8988T (cell line): ENCODE data around the gene CDCP1.
"Not testable (repeated sequence)": the region's sequence is repeated elsewhere in the genome, so short reads cannot be mapped to it uniquely, and the experiment has no call there.

Experiments
- DNase-seq: peaks from one replicate; pipeline ENCODE4 v3.0.0; 2011

Gene CDCP1

DNA sequence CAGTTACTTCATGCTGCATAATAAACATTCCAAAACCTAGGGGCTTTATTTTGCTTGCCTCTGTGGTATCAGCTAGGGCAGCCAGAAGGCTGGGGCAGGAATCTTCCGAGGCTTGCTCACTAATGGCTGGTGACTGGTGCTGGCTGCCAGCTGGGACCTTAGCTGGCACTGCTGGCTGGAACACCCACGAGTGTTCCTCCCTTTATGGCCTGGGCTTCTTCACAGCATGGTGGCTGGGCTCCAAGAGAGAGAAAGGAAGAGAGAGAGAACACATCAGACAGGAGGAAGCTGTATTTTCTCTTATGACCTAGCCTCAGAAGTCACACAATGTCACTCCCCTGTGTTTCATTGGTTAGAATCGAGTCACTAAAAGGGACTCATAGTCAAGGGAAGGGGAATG lies 23.9 kb upstream of the CDCP1 start:
- DNase-seq: no peak

DNA sequence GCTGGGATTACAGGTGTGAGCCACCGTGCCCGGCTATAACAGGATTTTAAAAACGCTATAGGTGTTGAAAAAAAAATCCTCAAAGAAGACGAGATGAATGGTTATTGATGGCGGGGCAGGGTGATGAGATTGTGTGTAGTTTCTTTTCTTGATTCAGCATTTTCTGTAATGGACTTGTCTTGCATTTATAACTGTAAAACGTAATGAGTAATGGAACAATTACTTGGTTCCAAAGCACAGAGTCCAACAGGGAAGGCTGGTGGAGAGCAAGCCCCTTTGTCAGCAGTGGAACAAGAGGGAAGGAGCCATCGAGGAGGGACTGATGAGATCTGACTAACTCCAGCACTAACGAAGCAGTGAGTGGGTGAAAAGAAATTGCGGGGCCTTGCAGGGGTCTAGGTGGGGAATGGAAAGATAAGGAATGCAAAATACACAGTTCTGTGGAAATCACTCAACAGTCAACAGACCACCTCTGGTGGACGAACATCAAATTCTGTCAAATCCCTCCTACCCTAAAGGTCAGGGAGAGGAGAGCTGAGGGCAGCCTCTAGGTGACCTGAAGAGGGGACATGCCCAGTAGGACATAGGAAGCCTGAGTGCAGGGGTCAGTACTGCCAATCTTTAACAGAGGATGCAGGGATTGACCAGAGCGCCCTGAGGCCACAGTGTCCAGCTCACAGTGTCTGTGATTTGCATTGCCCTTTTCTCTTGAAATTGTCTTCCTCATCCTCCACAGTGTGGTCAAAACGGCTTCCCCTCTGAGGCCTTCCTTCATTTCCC lies 23.1 kb upstream of the CDCP1 start:
- no peak for DNase-seq

DNA sequence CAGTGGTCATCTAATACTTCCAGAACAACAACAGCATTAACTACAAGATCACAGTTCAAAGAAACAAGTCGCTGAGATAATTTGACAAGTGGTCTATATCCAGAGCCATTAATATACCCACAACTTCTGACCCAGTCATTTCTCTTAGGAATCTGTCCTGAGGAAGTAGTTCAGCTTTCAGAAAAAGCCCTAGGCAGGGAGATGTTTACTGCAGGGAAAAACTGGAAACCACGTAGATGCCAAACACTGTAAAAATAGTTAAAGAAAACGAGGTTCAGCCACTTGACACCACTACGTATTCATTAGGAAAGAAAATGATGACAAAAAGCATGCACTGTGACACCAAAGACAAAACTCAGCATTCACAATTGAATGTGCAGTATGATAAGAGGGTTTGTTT lies 22.3 kb upstream of the CDCP1 start:
- DNase-seq: no peak

DNA sequence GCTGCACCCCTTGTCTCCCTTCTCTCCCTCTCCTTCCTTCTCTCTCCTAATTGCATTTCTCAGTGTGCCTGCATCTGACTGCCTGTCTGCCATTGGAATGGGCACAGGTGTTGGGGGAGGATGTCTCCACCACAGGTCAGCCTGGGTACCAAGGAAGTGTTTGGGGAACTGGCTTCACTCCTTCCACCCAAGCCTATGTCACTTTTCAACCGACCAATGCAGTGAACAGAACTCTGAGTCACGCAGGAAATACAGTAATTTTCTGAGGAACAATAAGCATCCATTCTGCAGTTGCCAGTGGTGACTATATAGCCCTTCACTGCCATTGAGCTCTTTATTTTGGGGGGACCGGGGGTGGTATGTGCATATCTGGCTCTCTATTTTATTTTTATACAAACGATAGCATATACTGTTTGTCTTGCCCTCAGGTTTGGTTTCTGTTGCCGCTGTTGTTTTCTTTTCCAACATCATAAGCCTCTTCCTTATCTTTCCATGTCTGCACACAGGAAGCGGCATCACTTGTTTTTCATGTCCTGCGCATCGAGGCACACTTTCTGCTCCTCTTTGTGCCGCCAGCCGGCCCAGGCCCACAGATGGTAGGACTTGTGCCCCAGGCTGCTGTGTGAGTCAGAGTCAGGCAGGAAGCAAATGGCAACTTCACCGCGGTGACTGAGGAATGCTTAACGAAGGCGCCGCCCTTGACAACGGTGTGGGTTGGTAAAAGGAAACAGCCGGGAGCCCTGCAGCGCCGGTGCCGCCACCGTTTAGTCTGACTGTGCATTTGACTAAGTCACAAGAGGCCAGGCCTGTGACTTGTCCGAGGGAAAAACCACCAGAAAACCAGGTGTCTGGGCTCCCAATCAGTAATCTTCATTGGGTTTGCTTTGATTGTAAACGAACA lies 21.1 kb upstream of the CDCP1 start:
- peak; percentile 80 for DNase-seq

DNA sequence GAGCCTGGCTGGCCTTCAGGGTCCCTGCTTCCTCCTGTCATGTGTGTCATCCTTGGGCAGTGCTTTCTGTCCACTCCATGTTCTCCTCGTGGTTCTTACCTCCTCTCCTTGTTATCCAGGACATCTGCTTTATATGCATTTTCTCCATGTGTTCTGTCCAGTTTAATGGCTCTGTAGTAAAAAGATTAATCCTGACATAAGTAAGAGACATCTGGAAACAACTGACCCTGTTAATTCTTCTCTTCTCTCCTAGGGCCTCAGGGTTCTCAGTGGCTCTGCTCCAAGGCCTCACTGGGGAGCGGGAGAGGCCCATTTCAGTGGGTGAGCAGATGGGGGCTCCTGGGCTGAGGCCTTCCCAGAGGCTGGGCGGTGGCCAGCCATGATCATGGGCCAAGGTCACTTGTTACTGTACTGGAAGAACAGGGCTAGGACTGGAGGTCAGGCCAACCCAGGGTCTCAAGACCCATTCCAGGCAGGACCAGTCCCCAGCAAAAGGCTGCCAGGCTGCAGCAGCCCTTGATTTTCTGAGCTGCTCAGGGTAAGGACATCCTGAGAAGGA lies 20.2 kb upstream of the CDCP1 start:
- no peak for DNase-seq

DNA sequence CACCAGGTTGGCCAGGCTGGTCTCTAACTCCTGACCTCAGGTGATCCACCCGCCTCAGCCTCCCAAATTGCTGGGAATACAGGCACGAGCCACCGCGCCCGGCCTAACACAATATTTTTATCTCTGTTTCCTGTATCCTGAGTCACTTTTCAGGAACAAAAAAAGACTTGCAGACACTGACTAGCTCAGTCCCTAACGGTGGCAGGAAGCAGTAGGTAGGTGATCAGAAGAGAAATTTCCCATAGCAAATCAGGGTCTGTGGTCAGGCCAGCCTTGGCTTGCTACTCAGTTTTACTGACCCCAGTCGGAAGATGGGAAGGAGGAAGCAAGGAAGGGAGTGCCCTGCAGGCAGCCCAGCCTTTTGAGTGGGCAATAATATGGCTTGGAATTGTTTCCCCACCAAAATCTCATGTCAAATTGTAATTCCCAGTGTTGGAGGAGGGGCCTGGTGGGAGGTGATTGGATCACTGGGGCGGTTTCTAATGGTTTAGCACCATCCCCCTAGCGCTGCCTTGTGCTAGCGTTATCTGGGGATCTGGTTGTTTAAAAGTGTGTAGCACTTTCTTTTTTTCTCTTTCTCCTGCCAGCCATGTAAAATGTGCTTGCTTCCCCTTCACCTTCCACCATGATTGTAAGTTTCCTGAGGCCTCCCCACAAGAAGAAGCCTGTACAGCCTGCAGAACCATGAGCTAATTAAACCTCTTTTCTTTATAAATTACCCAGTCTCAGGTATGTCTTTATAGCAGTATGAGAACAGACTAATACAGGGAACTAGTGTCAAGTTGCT lies 19.5 kb upstream of the CDCP1 start:
- no peak for DNase-seq

DNA sequence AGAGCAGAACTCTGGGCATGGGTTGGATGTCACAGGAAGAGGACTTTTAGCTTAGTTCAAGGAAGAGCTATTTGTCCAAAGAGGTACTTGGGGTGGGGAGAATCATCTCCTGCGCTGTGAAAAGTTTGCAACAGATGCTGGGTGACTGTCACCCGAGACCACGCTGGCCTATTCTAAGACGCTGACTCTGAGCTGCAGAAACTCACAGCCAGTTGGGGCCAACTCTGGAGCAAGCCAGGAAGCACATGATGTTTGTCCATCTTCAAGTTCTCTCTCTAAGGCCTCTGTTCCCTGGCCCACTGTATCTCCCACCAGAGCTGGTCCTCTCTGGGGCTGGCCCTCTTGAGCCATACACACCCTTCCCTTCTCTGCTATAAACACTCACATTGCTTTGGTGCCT lies 17.9 kb upstream of the CDCP1 start:
- DNase-seq: no peak

DNA sequence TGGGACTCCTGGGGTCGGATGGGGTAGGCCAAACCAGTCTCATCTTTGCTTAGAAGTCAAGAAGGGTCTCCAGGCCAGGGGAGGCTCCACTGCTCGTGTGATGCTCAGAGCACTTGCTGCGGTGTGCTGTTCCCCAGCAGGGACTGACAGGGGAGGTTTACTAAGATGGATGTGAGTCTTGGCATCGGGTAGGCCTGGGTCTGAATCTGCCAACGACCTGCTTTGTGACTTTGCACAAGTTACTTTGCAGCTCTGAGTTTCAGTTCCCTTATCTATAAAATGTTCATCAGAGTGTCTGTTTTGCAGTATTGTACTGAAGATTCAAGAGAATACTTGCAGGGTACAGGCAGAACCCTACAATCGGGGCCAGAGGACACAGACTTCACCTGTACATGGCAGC lies 17.3 kb upstream of the CDCP1 start:
- no peak for DNase-seq

DNA sequence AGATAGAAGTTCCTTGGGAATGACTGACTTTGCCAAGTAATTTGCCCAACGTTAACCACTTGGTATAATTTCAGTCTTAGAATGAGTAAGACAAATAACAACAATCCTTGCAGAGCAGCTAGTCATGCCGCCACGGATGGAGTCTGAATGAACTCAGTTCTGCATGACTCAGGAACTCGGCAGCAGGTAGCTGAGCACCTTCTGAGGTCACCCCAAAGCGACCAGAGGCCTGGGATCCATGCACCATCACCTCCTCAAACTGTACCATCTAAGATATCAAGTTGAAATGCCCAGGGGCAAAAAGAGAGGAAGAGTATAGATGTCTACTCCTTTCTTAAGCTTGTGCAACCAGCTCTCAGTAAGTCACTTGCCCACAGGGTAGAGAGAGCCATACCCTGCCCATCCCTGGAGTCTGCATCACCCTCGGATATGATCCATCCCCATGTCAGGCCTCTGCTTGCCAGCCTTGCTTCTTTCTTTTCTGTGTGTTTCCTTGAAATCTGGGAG lies 8.5 kb upstream of the CDCP1 start:
- no peak for DNase-seq

DNA sequence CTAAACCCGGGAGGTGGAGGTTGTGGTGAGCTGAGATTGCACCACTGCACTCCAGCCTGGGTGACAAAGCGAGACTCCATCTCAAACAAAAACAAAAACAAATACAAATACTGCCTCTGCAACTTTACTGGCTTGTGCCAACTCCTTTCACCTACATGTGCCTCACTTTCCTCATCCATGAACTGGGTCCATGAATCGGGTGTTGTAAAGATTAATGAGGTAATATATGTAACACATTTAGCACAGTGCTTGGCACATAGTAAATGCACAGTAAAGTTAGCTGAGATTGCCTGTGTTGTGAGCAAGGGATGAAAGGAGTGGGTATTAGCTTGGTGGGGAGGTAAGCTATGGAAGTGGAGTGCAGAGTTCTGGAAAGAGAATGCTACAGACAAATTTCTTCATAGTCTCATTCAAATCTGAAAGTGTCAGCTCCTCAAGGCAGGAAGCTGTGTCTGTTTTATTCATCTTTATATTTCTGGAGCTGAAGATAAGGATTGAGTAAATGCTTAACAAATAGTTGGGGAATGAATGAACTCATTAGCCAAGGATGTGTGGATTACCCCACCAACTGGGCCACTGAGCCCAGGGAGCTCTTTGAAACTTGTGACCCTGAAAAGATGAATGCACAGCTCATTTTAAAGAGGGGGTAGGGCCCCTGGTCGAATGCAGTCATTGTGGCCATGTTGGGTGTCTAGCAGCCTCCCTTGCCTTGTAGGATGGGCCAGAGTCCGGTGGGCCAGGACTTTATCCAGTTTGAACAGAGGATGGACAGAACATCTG lies 7.7 kb upstream of the CDCP1 start:
- DNase-seq: no peak

DNA sequence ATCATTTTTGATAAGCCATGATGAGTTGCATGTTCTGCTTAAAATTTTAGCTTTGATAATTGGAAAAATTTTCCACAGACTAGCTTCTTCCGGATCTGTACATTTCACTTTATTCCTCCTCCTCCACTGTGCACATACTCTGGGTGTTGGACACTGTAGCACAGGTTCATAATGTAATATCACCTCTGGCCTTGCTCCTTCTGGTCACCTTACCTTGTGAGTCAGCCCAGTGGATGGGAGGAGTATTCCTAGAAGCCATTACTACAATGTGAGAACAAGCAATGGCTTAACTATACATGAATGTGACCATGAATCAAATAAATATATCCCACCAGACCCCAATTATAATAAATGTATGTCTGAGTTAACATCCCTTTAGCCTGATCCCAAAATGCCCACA lies 6.1 kb upstream of the CDCP1 start:
- DNase-seq: no peak

DNA sequence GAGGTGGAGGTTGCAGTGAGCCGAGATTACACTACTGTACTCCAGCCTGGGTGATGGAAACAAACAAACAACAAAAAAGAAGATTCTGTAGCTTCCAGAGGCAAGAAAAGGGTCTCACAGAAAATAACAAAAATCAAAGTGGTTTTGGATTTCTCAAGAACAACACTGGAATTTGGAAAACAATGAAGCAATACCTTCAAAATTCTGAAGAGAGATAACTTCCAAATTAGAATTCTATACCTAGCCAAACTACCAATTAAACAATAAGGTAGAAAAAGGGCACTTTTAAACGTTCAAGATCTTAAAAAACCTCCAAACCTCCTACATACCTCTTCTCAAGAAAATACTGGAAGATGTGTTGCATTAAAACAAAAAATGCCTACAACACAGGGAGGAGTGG lies 4.9 kb upstream of the CDCP1 start:
- no peak for DNase-seq

DNA sequence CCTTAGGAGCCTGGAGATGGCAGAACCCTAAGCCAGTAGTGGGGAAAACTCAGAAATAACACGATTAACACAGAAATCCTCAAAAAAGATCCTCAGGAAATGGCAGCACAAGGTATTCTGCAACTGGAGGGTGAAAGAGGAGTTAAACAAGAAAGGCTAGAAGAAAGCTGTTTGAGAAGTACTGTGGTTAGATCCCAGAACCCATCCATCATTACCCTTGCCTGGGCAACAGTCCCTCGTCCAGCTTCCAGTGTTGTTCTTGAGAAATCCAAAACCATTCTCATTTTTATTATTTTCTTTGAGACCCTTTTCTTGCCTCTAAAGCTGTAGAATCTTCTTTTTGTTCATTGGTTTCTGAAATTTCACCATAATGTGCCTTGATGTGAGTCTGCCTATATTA lies 2.7 kb upstream of the CDCP1 start:
- DNase-seq: no peak

DNA sequence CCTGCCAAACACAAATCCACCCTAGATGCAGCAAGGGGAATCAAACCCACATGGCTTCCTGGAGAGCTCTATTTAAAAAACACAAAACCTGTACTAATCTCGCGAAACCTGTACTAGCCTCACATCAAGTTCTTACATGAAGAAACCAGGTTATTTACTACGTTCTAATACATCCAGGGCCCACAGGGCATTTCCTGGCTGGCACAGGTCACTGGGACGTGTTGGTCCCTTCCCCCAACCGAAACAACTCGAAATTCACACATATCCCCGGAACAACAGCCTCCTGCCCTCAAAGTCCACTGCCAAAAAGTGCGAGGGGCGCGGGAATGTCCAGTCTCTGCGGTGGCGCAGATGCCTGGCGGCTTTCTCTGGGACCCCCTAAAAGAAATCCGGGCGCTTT lies 955 bp downstream of the CDCP1 start:
- no peak for DNase-seq

DNA sequence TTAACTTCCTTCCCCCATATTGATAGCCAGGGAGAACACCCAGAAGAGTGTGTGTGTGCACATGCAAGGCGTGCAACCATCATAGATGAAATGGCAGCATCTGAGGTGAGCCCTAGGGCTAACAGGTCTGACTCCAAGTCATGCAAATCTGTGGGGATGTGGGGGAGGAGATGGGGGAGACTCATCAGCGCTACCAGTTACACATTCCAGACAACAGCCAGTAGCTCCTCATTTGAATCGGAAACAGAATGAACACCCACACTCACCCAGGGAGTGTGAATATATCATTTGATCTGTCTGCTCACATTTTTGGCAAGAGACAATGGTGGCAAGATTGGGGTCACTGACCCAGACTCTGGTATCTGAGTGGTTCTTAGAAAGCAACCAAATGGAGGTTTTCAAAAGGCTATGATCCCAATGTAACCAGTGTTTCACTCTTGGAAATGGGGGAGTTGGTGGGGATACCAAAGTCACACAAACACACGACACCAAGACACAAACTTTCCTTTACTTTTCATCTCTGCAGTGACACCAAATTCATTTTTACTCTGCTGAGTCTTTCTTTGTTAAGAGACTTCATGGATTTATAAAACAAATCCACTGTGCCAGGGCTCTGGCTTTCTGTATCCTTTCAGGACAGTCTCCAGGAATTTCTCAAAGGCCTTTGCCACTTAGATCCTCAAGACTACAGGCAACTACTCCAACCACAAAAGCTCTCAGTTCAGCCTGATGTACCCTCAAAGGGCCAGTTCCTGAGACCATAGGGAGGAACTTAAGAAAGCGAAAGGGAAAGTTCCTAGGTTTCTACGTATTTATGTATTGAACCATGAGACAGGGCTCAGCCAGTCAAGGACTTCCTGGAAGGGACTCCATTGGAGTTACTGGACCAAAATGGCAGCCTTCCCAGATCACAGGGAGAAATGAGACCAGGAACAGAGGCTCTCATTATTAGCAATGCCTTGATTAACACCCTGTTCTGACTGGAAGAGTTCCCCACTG lies 2.2 kb downstream of the CDCP1 start:
- no peak for DNase-seq

DNA sequence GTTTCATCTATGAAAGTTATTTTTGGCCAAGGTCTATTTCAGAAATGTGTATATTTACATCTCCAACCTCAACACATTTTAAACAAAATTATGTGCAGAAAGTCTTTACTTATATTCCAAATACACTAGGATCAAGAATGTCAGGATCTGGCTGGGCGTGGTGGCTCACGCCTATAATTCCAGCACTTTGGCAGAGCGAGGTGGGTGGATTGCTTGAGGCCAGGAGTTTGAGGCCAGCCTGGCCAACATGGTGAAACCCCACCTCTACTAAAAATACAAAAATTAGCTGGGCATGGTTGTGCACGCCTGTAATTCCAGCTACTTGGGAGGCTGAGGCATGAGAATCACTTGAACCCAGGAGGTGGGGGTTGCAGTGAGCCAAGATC lies 5.4 kb downstream of the CDCP1 start:
- not testable (repeated sequence) for DNase-seq

DNA sequence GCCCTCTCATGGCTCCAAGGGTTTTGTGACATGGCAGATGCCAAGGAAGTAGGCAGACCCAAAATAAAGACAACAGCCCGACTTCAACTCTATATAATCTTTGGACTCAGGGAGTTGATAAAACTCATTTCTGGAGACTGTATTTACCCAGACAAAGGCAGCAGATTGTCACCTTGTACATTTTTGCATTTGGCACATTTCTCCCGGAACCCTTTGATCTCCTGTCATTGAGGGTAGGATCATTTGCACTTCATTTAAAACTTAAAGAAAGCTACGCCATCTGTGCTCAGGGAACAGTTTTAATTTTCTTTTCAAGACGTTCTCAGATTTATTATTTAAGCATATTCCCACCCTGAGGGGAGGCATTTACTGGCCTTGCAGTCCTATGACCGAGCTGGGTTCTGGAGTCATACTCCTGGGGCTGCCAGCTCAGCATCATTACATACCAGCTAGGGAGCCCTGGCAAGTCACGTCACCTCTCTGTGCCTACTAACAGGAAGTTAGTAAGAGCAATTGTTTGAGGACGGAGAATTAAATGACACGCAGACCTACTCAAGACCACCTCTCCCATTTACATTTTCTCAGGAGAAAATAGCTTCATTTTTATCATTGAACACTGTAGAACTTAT lies 5.9 kb downstream of the CDCP1 start:
- DNase-seq: peak; percentile 64

DNA sequence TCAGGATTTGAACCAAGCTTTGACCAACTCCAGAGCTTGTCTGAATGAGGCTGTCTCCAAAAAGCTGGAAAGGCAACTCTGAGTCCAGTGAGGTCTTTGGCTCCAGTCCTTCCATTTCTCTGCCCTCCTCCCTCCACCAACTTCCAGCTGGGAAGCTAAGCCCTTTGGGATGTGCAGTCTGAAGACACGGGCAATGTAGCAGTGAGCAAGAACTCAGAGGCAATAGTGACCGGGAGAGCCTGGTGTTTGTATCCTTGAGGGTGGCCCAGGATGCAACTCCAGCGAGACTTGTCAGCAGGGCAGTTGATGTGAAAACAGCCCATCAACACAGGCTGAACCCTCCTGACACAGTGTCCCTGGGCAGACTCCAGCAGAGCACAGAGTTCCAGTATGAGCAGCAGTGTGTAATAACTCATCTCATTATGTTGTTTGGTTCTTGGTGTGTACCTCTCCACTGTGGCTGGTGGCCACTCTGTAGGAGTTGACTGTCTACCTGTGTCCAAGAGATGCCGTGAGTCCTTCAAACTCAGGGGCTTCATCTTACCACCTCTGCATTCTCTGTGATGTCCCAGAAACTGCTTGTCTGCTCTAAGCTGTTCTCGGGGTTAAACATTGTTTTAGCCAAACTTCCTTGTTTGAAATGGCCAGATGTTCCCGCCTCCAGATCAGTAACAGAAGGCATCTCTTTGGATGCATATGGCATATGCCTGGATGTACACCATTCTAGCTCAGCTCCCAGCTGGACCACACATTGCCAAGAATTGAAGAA lies 6.6 kb downstream of the CDCP1 start:
- no peak for DNase-seq

DNA sequence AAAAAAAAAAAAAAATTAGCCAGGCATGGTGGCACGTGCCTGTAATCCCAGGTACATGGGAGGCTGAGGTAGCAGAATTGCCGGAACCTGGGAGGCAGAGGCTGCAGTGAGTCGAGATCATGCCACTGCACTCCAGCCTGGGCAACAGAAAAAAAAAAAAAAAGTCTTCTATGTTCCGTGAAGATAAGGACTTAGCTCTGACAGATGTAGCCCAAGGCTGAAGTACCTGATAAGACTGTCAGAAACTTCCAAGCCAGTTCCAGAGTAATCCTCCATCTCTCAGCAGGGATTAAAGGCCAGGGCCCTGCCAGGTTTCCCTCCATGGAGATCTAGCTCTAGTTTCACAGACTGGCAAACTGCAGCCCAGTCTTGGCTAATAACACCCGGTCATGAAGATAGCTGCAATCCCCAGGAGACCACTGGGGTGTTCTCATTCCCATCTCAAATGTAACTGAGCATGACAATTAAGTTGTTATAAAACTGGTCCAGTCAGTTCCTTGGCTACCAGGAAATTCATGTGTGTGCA lies 8.5 kb downstream of the CDCP1 start:
- DNase-seq: no peak
